ENCODE results near the gene DDX1.

Gene DDX1

DNA sequence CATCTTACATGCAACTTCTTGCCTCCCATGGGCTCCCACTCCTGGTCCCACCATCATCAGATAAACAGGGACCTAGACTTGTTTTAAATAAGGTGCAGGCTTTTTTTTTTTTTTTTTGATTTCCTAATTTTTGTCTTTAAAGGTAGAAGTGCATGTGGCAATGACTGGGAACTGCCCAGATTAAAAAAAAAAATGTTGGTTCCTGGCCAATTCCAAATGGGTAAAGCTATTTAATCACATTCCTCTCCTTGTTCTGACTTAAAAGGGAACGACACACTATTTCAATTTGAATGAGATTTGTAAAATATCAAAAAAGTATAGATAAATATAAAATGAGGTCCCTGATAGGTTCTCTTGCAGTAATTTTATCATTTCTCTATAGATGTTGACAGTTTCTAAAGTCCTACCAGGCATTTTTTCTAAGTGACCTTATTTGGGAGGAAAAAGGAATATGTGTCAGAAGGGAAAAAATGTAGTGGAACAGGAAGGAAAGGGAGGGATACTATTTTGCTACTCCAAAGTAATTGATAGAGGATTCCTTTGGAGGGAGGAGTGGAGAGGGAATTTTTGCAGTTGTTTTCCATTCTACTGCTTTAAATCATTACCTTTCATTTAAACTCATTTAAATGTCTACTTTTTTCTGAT is 43.3 kb downstream of the DDX1 start:
- no peak for DNase-seq (ENCODE audit: low spot score)
- TF ChIP-seq CTCF (IDR thresholded peaks at IDR 0.05; ENCODE audit: extremely low read depth, missing control alignments) = no peak

- DNase-seq (ENCODE audit: low spot score) = peak; percentile 65
- TF ChIP-seq CTCF (IDR thresholded peaks at IDR 0.05; ENCODE audit: extremely low read depth, missing control alignments) = peak; percentile 74
Measured at GRCh38 chr2:15636972-15637785, 45.5 kb downstream of the DDX1 start.

GRCh38 chr2:15638720-15639119 is 47.1 kb downstream of the DDX1 start:
- DNase-seq (ENCODE audit: low spot score) = no peak
- TF ChIP-seq CTCF (IDR thresholded peaks at IDR 0.05; ENCODE audit: extremely low read depth, missing control alignments) = no peak

DNA sequence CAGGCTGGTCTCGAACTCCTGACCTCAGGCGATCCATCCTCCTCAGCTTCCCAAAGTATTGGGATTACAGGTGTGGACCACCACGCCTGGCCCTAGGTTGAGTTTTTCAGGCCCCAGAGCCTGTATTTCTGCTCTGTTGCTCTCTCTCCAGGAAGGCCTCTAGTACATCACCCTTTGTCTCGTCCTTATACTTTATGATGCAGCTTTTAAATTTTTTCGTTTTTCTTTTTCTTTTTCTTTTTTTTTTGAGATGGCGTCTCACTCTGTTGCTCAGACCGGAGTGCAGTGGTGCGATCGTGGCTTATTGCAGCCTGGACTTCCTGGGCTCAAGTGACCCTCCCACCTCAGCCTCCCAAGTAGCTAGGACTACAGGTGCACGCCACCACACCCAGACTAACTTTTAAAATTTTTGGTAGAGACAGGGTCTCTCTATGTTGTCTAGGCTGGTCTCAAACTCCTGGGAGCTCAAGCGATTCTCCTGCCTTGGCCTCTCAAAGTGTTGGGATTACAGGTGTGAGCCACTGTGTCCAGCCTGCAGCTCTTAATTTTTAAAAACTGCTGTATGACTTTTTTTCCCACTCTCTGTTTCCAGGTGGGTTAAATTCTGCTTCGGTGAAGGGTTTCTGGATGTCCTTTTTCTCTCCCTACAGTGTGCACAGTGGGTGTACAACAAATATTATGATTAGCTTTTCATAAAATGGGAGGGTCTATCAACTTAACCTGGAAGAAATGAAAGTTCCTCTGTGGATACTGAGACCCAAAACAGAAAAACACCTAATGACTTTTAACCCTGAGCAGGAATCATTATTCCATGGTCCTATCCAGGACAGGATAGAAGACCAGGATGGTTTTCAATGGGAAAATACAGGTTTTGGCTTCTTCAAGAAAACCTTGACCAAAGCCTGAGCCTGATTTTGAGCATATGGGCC is 47.9 kb downstream of the DDX1 start:
- TF ChIP-seq CTCF (IDR thresholded peaks at IDR 0.05; ENCODE audit: extremely low read depth, missing control alignments) = no peak
- DNase-seq (ENCODE audit: low spot score) = no peak

- no peak for TF ChIP-seq CTCF (IDR thresholded peaks at IDR 0.05; ENCODE audit: extremely low read depth, missing control alignments)
- DNase-seq (ENCODE audit: low spot score) = no peak
Measured at GRCh38 chr2:15640261-15640711, 48.6 kb downstream of the DDX1 start.

DNA sequence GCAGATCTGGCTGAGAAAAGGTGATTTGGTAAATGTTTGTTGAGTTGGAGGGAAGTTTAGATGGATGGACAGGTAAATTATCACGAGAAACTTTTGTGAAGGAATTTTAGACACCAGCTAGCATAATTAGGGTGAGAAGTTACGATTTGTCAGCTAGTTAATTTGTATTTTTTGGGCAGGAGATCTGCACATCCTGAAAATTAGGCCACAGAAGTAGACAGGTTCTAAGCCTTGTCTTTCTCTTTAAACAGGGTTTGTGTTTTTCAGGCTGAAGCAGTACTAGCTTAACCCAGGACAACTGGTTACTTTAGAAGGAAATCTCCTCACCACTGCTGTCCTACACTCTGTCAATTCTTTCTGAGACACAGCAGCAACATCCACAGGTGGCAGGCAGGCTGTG is 49.1 kb downstream of the DDX1 start:
- TF ChIP-seq CTCF (IDR thresholded peaks at IDR 0.05; ENCODE audit: extremely low read depth, missing control alignments) = no peak
- DNase-seq (ENCODE audit: low spot score) = no peak
